LHCN-M2 (cell line): ENCODE measurements around the gene ALPL. TPM values are rescaled to one million over a fixed set of nuclear protein-coding genes. Genes with fewer than 3 reads are reported as not detected.
A peak's percentile ranks its signal among the peaks of the same experiment; 100 is the strongest.

Source experiments
- DNase-seq: peaks from one replicate; pipeline ENCODE4 v3.0.0-alpha.2; 2012; ENCODE audit warnings: low read depth
- total RNA-seq: library from RNA; depleted of rRNA; stranded (reverse); fragments of >200 nt; gene quantifications from 2 replicates; pipeline ENCODE4 v1.2.3, GENCODE V29; 2014

Gene ALPL
- total RNA-seq, 1 experiment from 2014 or later: 128 TPM

- DNase-seq: no peak
Measured at GRCh38 chr1:21598904-21599303, 89.7 kb downstream of the ALPL start.

- DNase-seq: no peak
Measured at GRCh38 chr1:21599402-21599801, 90.2 kb downstream of the ALPL start.

GRCh38 chr1:21601278-21602048 lies 92.2 kb downstream of the ALPL start:
- no peak for DNase-seq

GRCh38 chr1:21603177-21604138 lies 94.2 kb downstream of the ALPL start:
- no peak for DNase-seq

- no peak for DNase-seq
Measured at GRCh38 chr1:21604208-21604957, 95.2 kb downstream of the ALPL start.

GRCh38 chr1:21605012-21605715 lies 95.9 kb downstream of the ALPL start:
- no peak for DNase-seq

- no peak for DNase-seq
Measured at GRCh38 chr1:21605964-21606705, 96.9 kb downstream of the ALPL start.

- DNase-seq: peak; percentile 51
Measured at GRCh38 chr1:21607549-21608529, 98.6 kb downstream of the ALPL start.

GRCh38 chr1:21608798-21609197 lies 99.6 kb downstream of the ALPL start:
- DNase-seq: no peak

GRCh38 chr1:21610027-21610426 lies 100.8 kb downstream of the ALPL start:
- no peak for DNase-seq

GRCh38 chr1:21610989-21611785 lies 102.0 kb downstream of the ALPL start:
- DNase-seq: no peak

GRCh38 chr1:21612057-21612456 lies 102.8 kb downstream of the ALPL start:
- DNase-seq: no peak

GRCh38 chr1:21613072-21613867 lies 104.0 kb downstream of the ALPL start:
- no peak for DNase-seq

GRCh38 chr1:21614419-21615115 lies 105.3 kb downstream of the ALPL start:
- DNase-seq: no peak

GRCh38 chr1:21616372-21616771 lies 107.1 kb downstream of the ALPL start:
- no peak for DNase-seq

GRCh38 chr1:21617126-21617738 lies 108.0 kb downstream of the ALPL start:
- DNase-seq: no peak
